SU-DHL-6 (cell line): ENCODE data around the gene SEPTIN12.

ENCODE experiments used
- EZH2phosphoT487 ChIP-seq: fragments of 200-600 bp; sonication (generic), shearing (Covaris generic); conservative IDR thresholded peaks from 2 replicates; pipeline ENCODE4 v1.6.1; 2018; ENCODE audit warnings: mild to moderate bottlenecking, antibody characterized with exemption, low read length, moderate library complexity, mixed read lengths
- TF ChIP-seq, protein P1 (sequence below): fragments of 200-600 bp; sonication (generic); IDR thresholded peaks from one replicate; pipeline ENCODE4 v1.5.1; 2017; ENCODE audit warnings: antibody characterized with exemption, mild to moderate bottlenecking, low read length, moderate library complexity; ENCODE audit not compliant: insufficient read depth, poor library complexity, severe bottlenecking

DNA sequence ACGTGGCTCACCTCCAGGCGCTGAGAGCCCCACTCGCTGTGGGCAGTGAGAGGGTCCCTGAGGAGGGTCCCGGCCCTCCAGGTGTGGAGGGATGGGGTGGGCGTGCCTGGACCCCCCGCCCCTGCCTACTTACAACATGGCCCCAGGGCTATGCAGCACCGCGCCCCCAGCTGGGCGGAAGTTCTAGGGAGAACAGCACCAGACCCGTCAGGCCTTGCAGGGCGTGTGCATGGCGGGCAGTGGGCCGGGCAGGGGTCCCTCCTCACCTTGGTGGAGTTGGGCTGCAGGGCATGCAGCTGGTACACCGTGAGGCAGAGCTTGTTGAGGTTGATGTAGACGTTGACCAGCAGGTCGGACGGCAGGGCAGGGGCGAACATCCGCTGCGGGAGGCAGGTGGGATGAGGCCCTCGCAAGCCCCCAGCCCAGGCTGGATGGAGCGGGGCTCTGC lies 9.7 kb upstream of the SEPTIN12 start:
- TF ChIP-seq, protein P1, sequence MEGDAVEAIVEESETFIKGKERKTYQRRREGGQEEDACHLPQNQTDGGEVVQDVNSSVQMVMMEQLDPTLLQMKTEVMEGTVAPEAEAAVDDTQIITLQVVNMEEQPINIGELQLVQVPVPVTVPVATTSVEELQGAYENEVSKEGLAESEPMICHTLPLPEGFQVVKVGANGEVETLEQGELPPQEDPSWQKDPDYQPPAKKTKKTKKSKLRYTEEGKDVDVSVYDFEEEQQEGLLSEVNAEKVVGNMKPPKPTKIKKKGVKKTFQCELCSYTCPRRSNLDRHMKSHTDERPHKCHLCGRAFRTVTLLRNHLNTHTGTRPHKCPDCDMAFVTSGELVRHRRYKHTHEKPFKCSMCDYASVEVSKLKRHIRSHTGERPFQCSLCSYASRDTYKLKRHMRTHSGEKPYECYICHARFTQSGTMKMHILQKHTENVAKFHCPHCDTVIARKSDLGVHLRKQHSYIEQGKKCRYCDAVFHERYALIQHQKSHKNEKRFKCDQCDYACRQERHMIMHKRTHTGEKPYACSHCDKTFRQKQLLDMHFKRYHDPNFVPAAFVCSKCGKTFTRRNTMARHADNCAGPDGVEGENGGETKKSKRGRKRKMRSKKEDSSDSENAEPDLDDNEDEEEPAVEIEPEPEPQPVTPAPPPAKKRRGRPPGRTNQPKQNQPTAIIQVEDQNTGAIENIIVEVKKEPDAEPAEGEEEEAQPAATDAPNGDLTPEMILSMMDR, result no peak
- no peak for TF ChIP-seq EZH2phosphoT487
